CD8-positive, alpha-beta memory T cell (primary cell): Measurements from ENCODE around the gene EBF4. TPM values are rescaled to one million over a fixed set of nuclear protein-coding genes. Genes with fewer than 3 reads are reported as not detected.
A peak's percentile ranks its signal among the peaks of the same experiment; 100 is the strongest.

ENCODE experiments used
- CTCF ChIA-PET: fragments of 350-600 bp; sonication (Branson Sonifier 250); formaldehyde crosslinking; loops from one replicate; lab custom pipeline; 2021; ENCODE audit warnings: antibody characterized with exemption; lab: Charles Lee
- POLR2A ChIA-PET: fragments of 350-600 bp; sonication (Branson Sonifier 250); formaldehyde crosslinking; loops from one replicate; lab custom pipeline; 2021; ENCODE audit warnings: antibody characterized with exemption; lab: Charles Lee
- DNase-seq, 5 donors: peaks; one replicate each; pipeline versions ENCODE4 v3.0.0 to v3.0.0-alpha.2; 2020 to 2022; ENCODE audit warnings: mixed read lengths in 1 of 5
- H3K27ac ChIP-seq: one replicate; pipeline ENCODE4 v1.7.0; 2013; ENCODE audit warnings: low read depth, mild to moderate bottlenecking, low read length, moderate library complexity
- H3K27me3 ChIP-seq: 2 replicates; pipeline ENCODE4 v1.7.0; 2013; ENCODE audit warnings: low read length, mild to moderate bottlenecking; ENCODE audit not compliant: insufficient read depth, poor library complexity, severe bottlenecking
- H3K36me3 ChIP-seq: 2 replicates; pipeline ENCODE4 v1.7.0; 2013; ENCODE audit warnings: mild to moderate bottlenecking, low read length, moderate library complexity; ENCODE audit not compliant: insufficient read depth
- H3K4me1 ChIP-seq: 2 replicates; pipeline ENCODE4 v1.7.0; 2013; ENCODE audit warnings: mild to moderate bottlenecking, low read length, moderate library complexity; ENCODE audit not compliant: insufficient read depth
- H3K4me3 ChIP-seq: 2 replicates; pipeline ENCODE4 v1.7.0; 2013; ENCODE audit warnings: mild to moderate bottlenecking, low read length
- H3K9me3 ChIP-seq: 2 replicates; pipeline ENCODE4 v1.7.0; 2013; ENCODE audit warnings: mild to moderate bottlenecking, low read length
- H3K27ac Mint-ChIP-seq, 8 donors: one replicate each; pipeline ENCODE4 v1.8.0; 2020 to 2021; ENCODE audit warnings: mixed read lengths in 8 of 8, mild to moderate bottlenecking in 6 of 8, inconsistent platforms in 3 of 8, moderate library complexity in 3 of 8
- H3K27me3 Mint-ChIP-seq, 2 donors: one replicate each; pipeline ENCODE4 v1.8.0; 2020 to 2021; ENCODE audit warnings: mixed read lengths in 2 of 2, mild to moderate bottlenecking in 1 of 2, moderate library complexity in 1 of 2
- H3K36me3 Mint-ChIP-seq, 3 donors: one replicate each; pipeline ENCODE4 v1.8.0; 2020 to 2021; ENCODE audit warnings: mixed read lengths in 3 of 3, inconsistent platforms in 1 of 3, mild to moderate bottlenecking in 1 of 3
- H3K4me1 Mint-ChIP-seq, 3 donors: one replicate each; pipeline ENCODE4 v1.8.0; 2020 to 2021; ENCODE audit warnings: mixed read lengths in 3 of 3, inconsistent platforms in 1 of 3, mild to moderate bottlenecking in 1 of 3
- H3K4me3 Mint-ChIP-seq, 7 donors: one replicate each; pipeline ENCODE4 v1.8.0; 2020 to 2021; ENCODE audit warnings: mixed read lengths in 7 of 7, mild to moderate bottlenecking in 6 of 7, moderate library complexity in 4 of 7, inconsistent platforms in 2 of 7
- H3K9me3 Mint-ChIP-seq, 5 donors: one replicate each; pipeline ENCODE4 v1.8.0; 2020 to 2022; ENCODE audit warnings: mixed read lengths in 5 of 5, mild to moderate bottlenecking in 3 of 5, moderate library complexity in 2 of 5, inconsistent platforms in 1 of 5
- polyA plus RNA-seq: library from polyadenylated mRNA; unstranded; fragments of 300-500 nt; fragmentation: Illumina TruSeq; gene quantifications from one replicate; pipeline ENCODE4 v1.2.3, GENCODE V29; 2021
- total RNA-seq, 2 experiments: library from RNA; stranded (reverse); gene quantifications; one replicate each; pipeline ENCODE4 v1.2.3, GENCODE V29; 2021

EBF4 gene
- total and polyA plus RNA-seq, 3 experiments from 2014 or later, result 0.66 to 2.0 (median 0.92) TPM

GRCh38 chr20:2741463-2741862 lies 48.9 kb downstream of the EBF4 start:
- POLR2A ChIA-PET, result interaction anchor here (0.5 to 2.6 kb wide), 9 partner anchors 10 to 99 kb away, joined by 3 to 35 read pairs (median 3); partner anchors contain the start of genes EBF4, IDH3B, PCED1A and VPS16
- peak overlapping the region in 6 of 7 donors; percentile 58 to 80 (median 72) for H3K4me3 Mint-ChIP-seq
- H3K4me3 ChIP-seq, result peak overlapping the region; percentile 38

DNA sequence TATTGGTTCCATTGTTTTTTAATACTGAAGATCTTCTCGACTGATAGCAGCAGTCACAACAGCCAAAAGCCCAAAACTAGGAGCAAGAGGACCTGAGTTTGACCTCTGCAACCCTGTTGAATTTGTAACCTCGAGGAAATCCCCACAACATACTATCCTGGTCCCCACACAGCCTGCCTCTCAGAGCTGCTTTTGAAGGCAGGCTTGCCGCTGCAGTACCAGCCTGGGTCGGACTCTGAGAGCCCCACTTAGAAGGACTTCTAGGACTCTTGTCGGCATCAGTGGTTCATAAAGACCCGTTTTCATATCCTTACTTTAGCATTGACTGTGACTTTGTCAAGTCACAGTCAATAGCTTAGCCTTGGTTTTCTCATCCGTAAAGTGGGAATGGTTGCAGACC lies 49.3 kb downstream of the EBF4 start:
- DNase-seq, result no peak
- peaks cover 48 to 52% (median 52%) of the 10 kb centered on the region in 3 donors for H3K4me1 Mint-ChIP-seq
- POLR2A ChIA-PET, result interaction anchor here (0.7 to 2.6 kb wide), 7 partner anchors 10 to 98 kb away, joined by 3 to 35 read pairs (median 5); partner anchors contain the start of genes EBF4, IDH3B, PCED1A and VPS16
- peaks cover 51% of the 10 kb centered on the region for H3K4me1 ChIP-seq
- no peaks in the 10 kb centered on the region for H3K27me3 Mint-ChIP-seq
- peak overlapping the region; percentile 8 for H3K27ac ChIP-seq
- no peaks in the 10 kb centered on the region for H3K27me3 ChIP-seq
- peak overlapping the region; percentile 12 for H3K4me3 ChIP-seq
- no peaks in the 10 kb centered on the region for H3K9me3 ChIP-seq
- H3K36me3 ChIP-seq, result no peaks in the 10 kb centered on the region
- no peaks in the 10 kb centered on the region for H3K36me3 Mint-ChIP-seq
- peak overlapping the region; percentile 81 to 96 (median 90) for H3K27ac Mint-ChIP-seq
- CTCF ChIA-PET, result interaction anchor here (0.9 to 12.2 kb wide), 12 partner anchors 8 to 123 kb away, joined by 3 to 154 read pairs (median 6); no protein-coding TSS in a partner anchor
- peak overlapping the region in 6 of 7 donors; percentile 58 to 80 (median 72) for H3K4me3 Mint-ChIP-seq
- H3K9me3 Mint-ChIP-seq, result no peaks in the 10 kb centered on the region

More at GRCh38 chr20:2741463-2741862, 48.9 kb downstream of the EBF4 start:
- Mint-ChIP-seq H3K9me3 (no peaks in the 10 kb centered on the region), H3K36me3 (no peaks in the 10 kb centered on the region), H3K27ac (peak overlapping the region; percentile 81 to 97 (median 90)), H3K4me1 (peaks cover 48 to 52% (median 52%) of the 10 kb centered on the region in 3 donors), H3K27me3 (no peaks in the 10 kb centered on the region)
- Histone ChIP-seq H3K4me1 (peaks cover 51% of the 10 kb centered on the region), H3K27me3 (no peaks in the 10 kb centered on the region), H3K9me3 (no peaks in the 10 kb centered on the region), H3K27ac (peak overlapping the region; percentile 8), H3K36me3 (no peaks in the 10 kb centered on the region)
- CTCF ChIA-PET, result interaction anchor here (0.9 to 12.2 kb wide), 14 partner anchors 8 to 124 kb away, joined by 3 to 154 read pairs (median 4); no protein-coding TSS in a partner anchor
- DNase-seq, result peak in 2 of 5 donors; percentile 68 to 78

DNA sequence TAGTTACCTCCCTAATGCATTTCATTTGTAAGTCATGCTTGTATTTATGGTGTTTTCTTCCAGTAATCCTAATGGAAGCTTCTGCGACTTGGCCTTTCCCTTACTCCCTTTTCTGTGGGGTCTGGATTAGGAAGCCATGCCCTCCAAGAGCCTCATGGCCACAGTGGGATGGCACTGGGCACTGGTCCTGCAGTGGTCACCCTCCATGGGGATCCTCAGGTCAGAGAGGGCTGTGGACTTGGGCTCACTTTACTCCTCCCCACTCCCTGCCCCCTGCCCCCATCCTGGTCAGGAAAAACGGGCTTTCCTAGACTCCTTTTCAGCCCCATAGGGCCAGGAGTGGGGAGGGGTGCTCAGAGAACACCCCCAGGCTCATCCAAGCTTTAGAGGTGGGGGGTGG lies 49.9 kb downstream of the EBF4 start:
- no peaks in the 10 kb centered on the region for H3K36me3 ChIP-seq
- H3K27me3 ChIP-seq, result no peaks in the 10 kb centered on the region
- Mint-ChIP-seq H3K27me3 (no peaks in the 10 kb centered on the region), H3K4me1 (peaks cover 48 to 52% (median 52%) of the 10 kb centered on the region in 3 donors), H3K4me3 (peak overlapping the region in 6 of 7 donors; percentile 58 to 88 (median 72)), H3K27ac (peak overlapping the region; percentile 81 to 97 (median 91)), H3K36me3 (no peaks in the 10 kb centered on the region), H3K9me3 (no peaks in the 10 kb centered on the region)
- no peaks in the 10 kb centered on the region for H3K9me3 ChIP-seq
- no peak overlapping the region for H3K4me3 ChIP-seq
- POLR2A ChIA-PET, result interaction anchor here (1.2 kb wide), 1 partner anchor 26 kb away, joined by 3 read pairs; no protein-coding TSS in a partner anchor
- no peak overlapping the region for H3K27ac ChIP-seq
- CTCF ChIA-PET, result interaction anchor here (1.0 to 12.2 kb wide), 7 partner anchors 10 to 109 kb away, joined by 3 to 154 read pairs (median 24); no protein-coding TSS in a partner anchor
- peaks cover 51% of the 10 kb centered on the region for H3K4me1 ChIP-seq
- no peak for DNase-seq

DNA sequence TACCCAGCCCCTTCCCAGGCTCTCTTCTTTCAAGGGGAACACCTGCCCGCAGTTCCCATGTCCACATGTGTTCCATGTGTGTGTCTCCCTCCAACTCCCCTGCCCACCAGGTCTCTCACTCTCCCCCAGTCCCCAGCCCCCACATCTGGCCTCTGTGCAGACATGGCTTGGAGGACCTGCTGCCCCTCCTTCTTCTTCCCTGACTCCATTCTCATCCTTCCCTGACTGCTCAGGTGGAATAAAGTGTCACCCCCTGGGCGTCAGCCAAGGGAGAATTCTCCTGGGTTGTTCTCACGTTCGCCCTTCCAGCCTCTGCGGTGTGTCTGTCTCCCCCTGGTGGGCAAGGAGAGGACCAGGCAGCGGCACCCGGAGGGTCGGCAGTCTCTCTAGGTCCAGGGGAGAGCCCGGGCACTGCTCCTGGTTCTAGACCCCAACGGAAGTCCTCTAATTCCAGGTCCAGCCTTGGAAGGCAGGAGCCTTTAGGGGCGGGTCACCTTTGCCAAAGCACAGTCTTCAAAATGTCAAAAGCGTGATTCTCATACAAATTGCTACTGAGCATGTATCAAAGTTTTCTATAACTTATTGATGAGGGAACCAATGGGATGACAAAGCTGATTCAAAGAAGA lies 50.5 kb downstream of the EBF4 start:
- peak overlapping the region; percentile 78 to 99 (median 94) for H3K27ac Mint-ChIP-seq
- peaks cover 0 to under 1% of the 10 kb centered on the region in 2 donors for H3K27me3 Mint-ChIP-seq
- H3K4me1 ChIP-seq, result peaks cover 48% of the 10 kb centered on the region
- CTCF ChIA-PET, result interaction anchor here (0.8 to 12.2 kb wide), 12 partner anchors 10 to 108 kb away, joined by 3 to 154 read pairs (median 20); no protein-coding TSS in a partner anchor
- no peaks in the 10 kb centered on the region for H3K9me3 ChIP-seq
- no peaks in the 10 kb centered on the region for H3K27me3 ChIP-seq
- H3K4me1 Mint-ChIP-seq, result peaks cover 45 to 51% (median 51%) of the 10 kb centered on the region in 3 donors
- no peak overlapping the region for H3K4me3 ChIP-seq
- no peaks in the 10 kb centered on the region for H3K36me3 Mint-ChIP-seq
- peak overlapping the region; percentile 1 to 88 (median 77) for H3K4me3 Mint-ChIP-seq
- H3K9me3 Mint-ChIP-seq, result no peaks in the 10 kb centered on the region
- DNase-seq, result peak; percentile 56 to 81 (median 68)
- H3K27ac ChIP-seq, result no peak overlapping the region
- H3K36me3 ChIP-seq, result no peaks in the 10 kb centered on the region
- POLR2A ChIA-PET, result no interaction called here

DNA sequence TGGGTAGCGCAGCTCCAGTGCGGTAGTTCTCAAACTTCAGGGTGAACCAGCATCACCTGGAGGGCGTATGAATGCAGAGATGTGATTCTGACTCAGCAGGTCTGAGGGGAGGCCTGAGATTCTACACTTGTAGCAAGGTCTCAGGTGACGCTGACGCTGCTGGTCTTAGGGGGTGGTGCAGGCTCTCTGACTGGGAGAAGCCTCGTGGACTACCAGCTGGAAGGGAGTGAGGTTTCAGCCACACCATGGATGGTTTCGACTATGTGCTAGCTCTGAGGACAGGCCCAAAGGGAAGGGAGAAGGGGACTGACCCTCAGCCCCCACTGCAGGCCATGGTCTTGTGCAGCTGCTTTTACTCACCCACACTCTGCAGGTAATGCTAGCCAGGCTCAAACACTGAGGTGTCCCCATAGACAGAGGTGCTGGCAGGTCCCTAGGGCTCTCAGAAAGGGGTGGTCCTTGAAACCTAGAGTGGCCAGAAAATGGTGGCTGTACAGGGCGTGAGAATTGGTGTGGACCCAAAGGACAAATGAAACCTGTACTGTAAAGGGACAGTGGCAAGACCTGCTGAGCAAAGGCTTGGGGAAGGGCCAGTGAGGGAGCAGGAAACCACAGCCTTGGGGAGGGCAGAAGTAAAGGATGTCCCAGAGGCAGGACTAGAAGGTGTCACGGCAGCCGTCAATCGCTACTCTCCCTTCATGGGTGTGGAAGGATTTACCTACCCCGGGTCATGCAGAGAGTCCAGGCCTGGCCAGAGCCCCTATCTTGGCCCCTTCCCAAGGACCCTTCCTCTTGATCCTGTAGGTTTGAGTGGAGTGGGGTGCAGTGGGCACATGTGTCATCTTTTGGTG lies 52.7 kb downstream of the EBF4 start:
- Mint-ChIP-seq H3K9me3 (no peaks in the 10 kb centered on the region), H3K4me1 (peaks cover 38 to 43% (median 39%) of the 10 kb centered on the region in 3 donors), H3K4me3 (no peak overlapping the region), H3K27ac (peak overlapping the region in 4 of 8 donors; percentile 39 to 86 (median 62)), H3K36me3 (no peaks in the 10 kb centered on the region), H3K27me3 (peaks cover 0 to 2% of the 10 kb centered on the region in 2 donors)
- DNase-seq, result no peak
- POLR2A ChIA-PET, result no interaction called here
- peaks cover 32% of the 10 kb centered on the region for H3K4me1 ChIP-seq
- H3K9me3 ChIP-seq, result no peaks in the 10 kb centered on the region
- CTCF ChIA-PET, result interaction anchor here (2.1 to 12.2 kb wide), 4 partner anchors 8 to 57 kb away, joined by 19 to 154 read pairs (median 25); no protein-coding TSS in a partner anchor
- H3K4me3 ChIP-seq, result no peak overlapping the region
- no peaks in the 10 kb centered on the region for H3K27me3 ChIP-seq
- no peak overlapping the region for H3K27ac ChIP-seq
- no peaks in the 10 kb centered on the region for H3K36me3 ChIP-seq

DNA sequence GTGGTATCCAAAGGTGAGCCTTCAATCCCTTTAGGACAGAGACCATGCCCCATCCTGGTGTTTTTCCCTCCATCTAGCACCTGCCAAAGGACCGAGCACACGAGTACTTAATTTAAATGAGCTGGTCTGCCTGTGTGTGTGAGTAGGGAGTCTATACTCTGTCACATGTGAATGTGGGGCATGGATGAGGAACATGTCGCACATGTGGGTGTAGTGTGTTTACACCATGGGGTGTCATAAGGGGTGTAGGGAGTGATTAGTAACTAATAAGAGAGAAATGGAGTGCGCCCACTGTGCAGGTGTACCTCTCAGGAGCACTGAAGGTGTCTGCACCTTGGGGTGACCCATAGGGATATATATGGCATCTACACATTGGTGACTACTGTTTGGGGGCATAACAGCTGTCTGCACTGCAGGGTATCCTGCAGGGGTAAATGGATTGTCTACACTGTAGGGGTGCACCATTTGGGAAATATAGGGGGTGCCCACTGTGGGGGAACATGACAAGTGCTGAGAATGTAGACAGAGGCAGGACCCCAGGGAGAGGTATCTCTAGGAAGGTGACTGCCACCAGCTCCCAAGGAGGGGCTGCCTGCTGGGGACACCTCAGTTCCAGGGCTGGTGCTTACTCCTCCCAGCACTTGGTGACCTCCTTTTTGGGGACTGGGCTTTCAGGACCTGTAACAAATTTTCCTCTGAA lies 53.5 kb downstream of the EBF4 start:
- no peak for DNase-seq
- ChIA-PET CTCF (interaction anchor here (4.0 to 12.2 kb wide), 2 partner anchors 16 to 31 kb away, joined by 28 to 154 read pairs; no protein-coding TSS in a partner anchor), POLR2A (no interaction called here)
- peaks cover 38 to 43% (median 39%) of the 10 kb centered on the region in 3 donors for H3K4me1 Mint-ChIP-seq
- no peaks in the 10 kb centered on the region for H3K27me3 ChIP-seq
- H3K4me1 ChIP-seq, result peaks cover 32% of the 10 kb centered on the region
- no peak overlapping the region for H3K27ac ChIP-seq
- no peaks in the 10 kb centered on the region for H3K9me3 Mint-ChIP-seq
- peak overlapping the region in 4 of 8 donors; percentile 4 to 74 (median 44) for H3K27ac Mint-ChIP-seq
- no peaks in the 10 kb centered on the region for H3K9me3 ChIP-seq
- H3K4me3 Mint-ChIP-seq, result no peak overlapping the region
- no peaks in the 10 kb centered on the region for H3K36me3 ChIP-seq
- no peak overlapping the region for H3K4me3 ChIP-seq
- peaks cover 0 to 2% of the 10 kb centered on the region in 2 donors for H3K27me3 Mint-ChIP-seq
- no peaks in the 10 kb centered on the region for H3K36me3 Mint-ChIP-seq

DNA sequence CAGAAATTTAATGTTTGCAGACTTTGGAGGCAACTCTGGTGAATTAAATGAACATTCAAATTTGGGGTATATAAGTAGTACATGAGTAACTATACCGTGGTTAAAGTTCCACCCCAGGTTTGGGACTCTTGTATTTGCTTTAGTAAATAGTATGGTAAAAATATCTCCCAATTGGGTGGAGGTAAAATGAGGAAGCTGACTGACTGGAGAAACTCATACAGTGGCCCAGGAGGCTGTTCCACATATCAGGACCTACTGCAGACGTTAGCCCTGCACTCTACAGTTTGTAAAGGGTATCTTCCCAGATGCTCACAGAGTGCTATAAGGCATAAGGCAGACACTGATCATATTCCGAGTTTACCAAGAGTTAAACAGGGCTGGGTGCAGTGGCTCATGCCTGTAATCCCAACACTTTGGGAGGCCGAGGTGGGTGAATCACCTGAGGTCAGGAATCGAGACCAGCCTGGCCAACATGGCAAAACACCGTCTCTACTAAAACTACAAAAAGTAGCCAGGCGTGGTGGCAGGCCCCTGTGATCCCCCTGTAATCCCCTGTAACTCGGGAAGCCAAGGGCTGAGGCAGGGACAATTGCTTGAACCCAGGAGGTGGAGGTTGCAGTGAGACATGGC lies 54.2 kb downstream of the EBF4 start:
- CTCF ChIA-PET, result interaction anchor here (4.0 to 12.2 kb wide), 2 partner anchors 17 to 32 kb away, joined by 28 to 154 read pairs; no protein-coding TSS in a partner anchor
- no peak overlapping the region for H3K4me3 Mint-ChIP-seq
- no peak for DNase-seq

More for the DNA sequence above, 54.2 kb downstream of the EBF4 start:
- no peaks in the 10 kb centered on the region for H3K9me3 ChIP-seq
- Mint-ChIP-seq H3K36me3 (no peaks in the 10 kb centered on the region), H3K4me1 (peaks cover 34 to 39% (median 36%) of the 10 kb centered on the region in 3 donors), H3K27me3 (peaks cover 0 to 2% of the 10 kb centered on the region in 2 donors), H3K9me3 (no peaks in the 10 kb centered on the region), H3K27ac (peak overlapping the region in 2 of 8 donors; percentile 13 to 64)
- no peaks in the 10 kb centered on the region for H3K27me3 ChIP-seq
- POLR2A ChIA-PET, result no interaction called here
- no peak overlapping the region for H3K4me3 ChIP-seq
- no peak overlapping the region for H3K27ac ChIP-seq
- H3K4me1 ChIP-seq, result peaks cover 29% of the 10 kb centered on the region
- no peaks in the 10 kb centered on the region for H3K36me3 ChIP-seq
